Gastrocnemius medialis (tissue), 4 donors: ENCODE results near the gene PTBP1. TPM values are rescaled to one million over a fixed set of nuclear protein-coding genes. Genes with fewer than 3 reads are reported as not detected.

ENCODE experiments used
- ATAC-seq, 2 donors: fragments of 150-250 bp; one replicate each; pipeline ENCODE4 v1.9.1; 2016
- DNase-seq, 2 donors: peaks; one replicate each; pipeline ENCODE4 v3.0.0-alpha.2; 2019
- H3K27ac ChIP-seq, 4 donors: fragments of 200-600 bp; sonication (generic); 1 replicate in 1 of 4; 2 replicates in 3 of 4; pipeline ENCODE4 v1.5.1; 2016 to 2018; ENCODE audit warnings: mild to moderate bottlenecking in 2 of 4, moderate library complexity in 1 of 4
- H3K27me3 ChIP-seq, 3 donors: fragments of 200-600 bp; sonication (generic) in 2 of 3; 1 replicate in 1 of 3; 2 replicates in 2 of 3; pipeline versions ENCODE4 v1.5.1 to v1.6.0; 2016 to 2019; ENCODE audit warnings: mild to moderate bottlenecking in 1 of 3, moderate library complexity in 1 of 3
- H3K36me3 ChIP-seq, 2 donors: fragments of 200-600 bp; sonication (generic) in 1 of 2; one replicate each; pipeline ENCODE4 v1.5.1; 2017 to 2018
- H3K4me1 ChIP-seq, 2 donors: fragments of 200-600 bp; sonication (generic) in 1 of 2; one replicate each; pipeline ENCODE4 v1.5.1; 2016 to 2017; ENCODE audit warnings: mild to moderate bottlenecking in 2 of 2
- H3K4me3 ChIP-seq, 4 donors: fragments of 200-600 bp; sonication (generic) in 3 of 4; 1 replicate in 1 of 4; 2 replicates in 3 of 4; pipeline ENCODE4 v1.5.1; 2016 to 2019; ENCODE audit warnings: mild to moderate bottlenecking in 2 of 4
- H3K9me3 ChIP-seq, 3 donors: fragments of 200-600 bp; sonication (generic) in 2 of 3; 1 replicate in 1 of 3; 2 replicates in 2 of 3; pipeline ENCODE4 v1.5.1; 2016 to 2019
- CTCF ChIP-seq, 5 experiments: fragments of 450-650 bp in 3 of 5; fragments of 200-600 bp in 2 of 5; sonication (generic) in 2 of 5; IDR thresholded peaks in 4 of 5; conservative IDR thresholded peaks in 1 of 5; 1 replicate in 4 of 5; 2 replicates in 1 of 5; pipeline ENCODE4 v1.5.1; 2016 to 2019; ENCODE audit warnings: antibody characterized with exemption in 5 of 5, mild to moderate bottlenecking in 3 of 5, moderate library complexity in 3 of 5
- POLR2A ChIP-seq, 2 donors: fragments of 450-650 bp; IDR thresholded peaks; one replicate each; pipeline ENCODE4 v1.6.1; 2017; ENCODE audit warnings: antibody characterized with exemption in 2 of 2, mild to moderate bottlenecking in 2 of 2, moderate library complexity in 2 of 2
- in situ Hi-C, 4 donors: fragments of 200-750 bp; cut with MboI; loops; one replicate each; pipeline versions ENCODE4 v1.15.0 to v1.8.0; 2017; ENCODE audit warnings: low sequenced_read_pairs in 4 of 4
- intact Hi-C: fragments of 100-400 bp; cut with DNase I; formaldehyde crosslinking; loops from one replicate; pipeline ENCODE4 v1.15.1; 2023; ENCODE audit warnings: low total_unique reads
- total RNA-seq, 4 donors: library from RNA; depleted of rRNA; stranded (reverse); fragments of >200 nt; gene quantifications; one replicate each; pipeline versions ENCODE4 v1.1.0 to v1.2.3, GENCODE V29; 2016

The PTBP1 gene
- total RNA-seq, 4 donors from 2014 or later, result 29.8 to 51.7 (median 36.7) TPM

GRCh38 chr19:763869-764268 lies 33.4 kb upstream of the PTBP1 start:
- intact Hi-C loops, result no loop called here
- in situ Hi-C loops, result no loop called here
- ATAC-seq, result no peak

DNA sequence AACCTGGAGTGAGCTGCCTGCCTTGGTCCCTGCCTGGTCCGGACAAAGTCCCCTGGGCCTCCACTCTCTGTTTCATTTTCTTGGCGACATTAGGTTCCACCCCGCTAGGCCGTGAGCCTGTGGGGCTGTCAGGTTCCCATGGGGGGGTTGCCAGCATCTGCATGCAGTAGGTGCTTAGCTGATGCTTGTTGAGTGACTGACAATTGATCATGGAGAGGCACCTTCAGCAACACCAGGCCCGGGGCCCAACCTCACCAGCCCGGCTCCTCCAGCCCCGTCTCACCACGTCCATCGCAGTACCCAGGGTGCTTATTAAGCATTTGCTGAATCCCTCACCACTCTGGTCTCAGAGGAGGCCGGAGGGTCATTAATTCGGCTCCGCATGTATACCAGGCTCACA lies 33.0 kb upstream of the PTBP1 start:
- no peak for ATAC-seq
- Histone ChIP-seq H3K27me3 (peaks cover 5 to 9% (median 6%) of the 10 kb centered on the region in 3 donors), H3K27ac (no peak overlapping the region), H3K9me3 (no peaks in the 10 kb centered on the region), H3K4me1 (no peaks in the 10 kb centered on the region), H3K36me3 (no peaks in the 10 kb centered on the region), H3K4me3 (no peak overlapping the region)
- DNase-seq, result no peak
- TF ChIP-seq POLR2A (IDR thresholded peaks at IDR 0.05), result no peak
- no peak for TF ChIP-seq CTCF (IDR thresholded peaks at IDR 0.05 in 4 of 5, conservative IDR thresholded peaks at IDR 0.05 in 1 of 5)
- in situ Hi-C loops (no loop called here), intact Hi-C loops (no loop called here)

More at GRCh38 chr19:763869-764268, 33.4 kb upstream of the PTBP1 start:
- no peak for TF ChIP-seq CTCF (IDR thresholded peaks at IDR 0.05 in 4 of 5, conservative IDR thresholded peaks at IDR 0.05 in 1 of 5)
- no peak for DNase-seq
- H3K4me1 ChIP-seq, result no peaks in the 10 kb centered on the region
- no peak overlapping the region for H3K27ac ChIP-seq
- H3K27me3 ChIP-seq, result peaks cover 5 to 9% (median 6%) of the 10 kb centered on the region in 3 donors
- no peaks in the 10 kb centered on the region for H3K36me3 ChIP-seq
- no peak overlapping the region for H3K4me3 ChIP-seq
- no peaks in the 10 kb centered on the region for H3K9me3 ChIP-seq

DNA sequence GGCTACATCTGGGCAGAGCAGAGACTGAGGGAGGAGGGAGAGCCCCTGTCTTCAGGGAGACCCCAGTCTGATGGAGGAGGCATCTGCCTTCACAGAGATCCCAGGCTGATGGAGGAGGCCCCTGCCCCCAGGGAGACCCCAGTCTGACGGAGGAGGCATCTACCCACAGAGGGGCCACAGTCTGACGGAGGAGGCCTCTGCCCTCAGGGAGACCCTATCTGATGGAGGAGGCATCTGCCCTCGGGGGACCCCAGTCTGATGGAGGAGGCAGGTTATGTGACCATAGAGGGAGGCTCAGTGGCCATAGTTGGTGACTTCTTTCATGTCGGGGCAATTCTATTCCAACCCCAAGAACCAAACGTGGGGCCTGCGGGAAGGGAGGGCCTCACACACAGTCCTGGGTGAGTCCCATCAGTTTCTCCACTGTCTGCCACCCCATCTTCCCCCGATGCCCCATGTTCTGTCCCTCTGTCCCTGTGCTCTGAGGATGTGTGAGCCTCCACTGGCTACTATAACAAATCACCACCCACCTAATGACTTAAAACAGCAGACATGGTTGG lies 32.0 kb upstream of the PTBP1 start:
- no peak overlapping the region for H3K27ac ChIP-seq
- no peak for ATAC-seq
- DNase-seq, result no peak
- peaks cover 5 to 9% (median 6%) of the 10 kb centered on the region in 3 donors for H3K27me3 ChIP-seq
- no peaks in the 10 kb centered on the region for H3K9me3 ChIP-seq
- in situ Hi-C loops (no loop called here), intact Hi-C loops (no loop called here)
- no peaks in the 10 kb centered on the region for H3K36me3 ChIP-seq
- no peak overlapping the region for H3K4me3 ChIP-seq
- no peak for TF ChIP-seq CTCF (IDR thresholded peaks at IDR 0.05 in 4 of 5, conservative IDR thresholded peaks at IDR 0.05 in 1 of 5)
- no peak for TF ChIP-seq POLR2A (IDR thresholded peaks at IDR 0.05)
- no peaks in the 10 kb centered on the region for H3K4me1 ChIP-seq

- ATAC-seq, result no peak
- Histone ChIP-seq H3K27me3 (peaks cover 3 to 9% (median 5%) of the 10 kb centered on the region in 3 donors), H3K4me3 (no peak overlapping the region), H3K27ac (no peak overlapping the region), H3K9me3 (no peaks in the 10 kb centered on the region), H3K4me1 (no peaks in the 10 kb centered on the region), H3K36me3 (no peaks in the 10 kb centered on the region)
- no peak for DNase-seq
- in situ Hi-C loops, result no loop called here
- TF ChIP-seq POLR2A (IDR thresholded peaks at IDR 0.05) (no peak), CTCF (IDR thresholded peaks at IDR 0.05 in 4 of 5, conservative IDR thresholded peaks at IDR 0.05 in 1 of 5) (no peak)
- intact Hi-C loops, result no loop called here
These were observed 28.8 kb upstream of the PTBP1 start for GRCh38 chr19:768424-768823.

- in situ Hi-C loops, result loop anchor here (5.0 to 10.0 kb wide), 5 partner anchors 153 to 215 kb away; partner anchors contain the start of genes WDR18 (in 2 of the 4) and ARID3A (in 1 of the 4)
- Histone ChIP-seq H3K4me3 (no peak overlapping the region), H3K9me3 (no peaks in the 10 kb centered on the region), H3K27me3 (peaks cover 0 to 9% (median 0%) of the 10 kb centered on the region in 3 donors), H3K36me3 (no peaks in the 10 kb centered on the region), H3K27ac (no peak overlapping the region), H3K4me1 (no peaks in the 10 kb centered on the region)
- intact Hi-C loops, result loop anchor here (1.0 to 5.0 kb wide), 3 partner anchors 152 to 231 kb away; partner anchors contain the start of genes GRIN3B and WDR18
- no peak for TF ChIP-seq POLR2A (IDR thresholded peaks at IDR 0.05)
- TF ChIP-seq CTCF (IDR thresholded peaks at IDR 0.05 in 4 of 5, conservative IDR thresholded peaks at IDR 0.05 in 1 of 5), result no peak
- DNase-seq (no peak), ATAC-seq (no peak)
These were observed 27.6 kb upstream of the PTBP1 start for GRCh38 chr19:769616-770015.
